SK-N-SH treated with all-trans-retinoic acid at 6 μM for 48 hours (cell line): ENCODE results near the gene TMEM132D.

ENCODE experiments used
- ATAC-seq: fragments of 200-7000 bp; cut with Tn5 transposase; 3 replicates; pipeline ENCODE4 v1.9.1; 2020; ENCODE audit warnings: mild to moderate bottlenecking, moderate library complexity
- BACH2 ChIP-seq: fragments of 250-450 bp; sonication (Bioruptor Pico); IDR thresholded peaks from 2 replicates; pipeline ENCODE4 v1.9.0; 2021; ENCODE audit warnings: mild to moderate bottlenecking, borderline replicate concordance
- CREB5 ChIP-seq: fragments of 250-450 bp; sonication (Bioruptor Pico); IDR thresholded peaks from 2 replicates; pipeline ENCODE4 v1.5.1; 2020; ENCODE audit warnings: low read depth, mild to moderate bottlenecking, moderate library complexity
- CSDC2 ChIP-seq: fragments of 250-450 bp; sonication (Bioruptor Pico); IDR thresholded peaks from 2 replicates; pipeline ENCODE4 v1.5.0; 2020; ENCODE audit warnings: mild to moderate bottlenecking, moderate library complexity
- CSRNP3 ChIP-seq: fragments of 250-450 bp; sonication (Bioruptor Pico); IDR thresholded peaks from 2 replicates; pipeline ENCODE4 v1.5.1; 2021; ENCODE audit warnings: mild to moderate bottlenecking, moderate library complexity
- ESRRG ChIP-seq: fragments of 250-450 bp; sonication (Bioruptor Pico); IDR thresholded peaks from 2 replicates; pipeline ENCODE4 v1.6.1; 2021; ENCODE audit warnings: mild to moderate bottlenecking
- GLIS3 ChIP-seq: fragments of 250-450 bp; sonication (Bioruptor Pico); IDR thresholded peaks from 2 replicates; pipeline ENCODE4 v1.5.0; 2020; ENCODE audit warnings: mild to moderate bottlenecking, moderate library complexity
- ISL1 ChIP-seq: fragments of 250-450 bp; sonication (Bioruptor Pico); IDR thresholded peaks from 2 replicates; pipeline ENCODE4 v2.1.2; 2022; ENCODE audit warnings: mild to moderate bottlenecking, moderate library complexity
- OSR1 ChIP-seq: fragments of 250-450 bp; sonication (Bioruptor Pico); IDR thresholded peaks from 2 replicates; pipeline ENCODE4 v1.8.0; 2022; ENCODE audit warnings: moderate library complexity, mild to moderate bottlenecking, inconsistent platforms
- PATZ1 ChIP-seq: fragments of 250-450 bp; sonication (Bioruptor Pico); IDR thresholded peaks from 2 replicates; pipeline ENCODE4 v1.8.0; 2020; ENCODE audit warnings: mild to moderate bottlenecking, moderate library complexity, borderline replicate concordance
- POU6F1 ChIP-seq: fragments of 250-450 bp; sonication (Bioruptor Pico); IDR thresholded peaks from 2 replicates; pipeline ENCODE4 v1.8.0; 2021; ENCODE audit warnings: low read depth, mild to moderate bottlenecking, moderate library complexity, borderline replicate concordance
- SNAI2 ChIP-seq: fragments of 250-450 bp; sonication (Bioruptor Pico); IDR thresholded peaks from 2 replicates; pipeline ENCODE4 v1.5.0; 2020; ENCODE audit warnings: mild to moderate bottlenecking, moderate library complexity
- TSHZ2 ChIP-seq: fragments of 250-450 bp; sonication (Bioruptor Pico); IDR thresholded peaks from 2 replicates; pipeline ENCODE4 v1.5.0; 2020; ENCODE audit warnings: mild to moderate bottlenecking, moderate library complexity
- ZC3H10 ChIP-seq: fragments of 250-450 bp; sonication (Bioruptor Pico); IDR thresholded peaks from 2 replicates; pipeline ENCODE4 v1.5.1; 2021; ENCODE audit warnings: mild to moderate bottlenecking, moderate library complexity
- ZFP3 ChIP-seq: fragments of 250-450 bp; sonication (Bioruptor Pico); IDR thresholded peaks from 2 replicates; pipeline ENCODE4 v1.5.0; 2020; ENCODE audit warnings: mild to moderate bottlenecking, moderate library complexity
- ZFP30 ChIP-seq: fragments of 450-650 bp; formaldehyde crosslinking; IDR thresholded peaks from 2 replicates; pipeline ENCODE4 v1.5.0; 2022; ENCODE audit warnings: mild to moderate bottlenecking, moderate library complexity
- ZNF565 ChIP-seq: fragments of 450-650 bp; formaldehyde crosslinking; conservative IDR thresholded peaks from 2 replicates; pipeline ENCODE4 v1.5.0; 2020; ENCODE audit warnings: low read depth, mild to moderate bottlenecking, moderate library complexity
- ZNF70 ChIP-seq: fragments of 450-650 bp; formaldehyde crosslinking; IDR thresholded peaks from 2 replicates; pipeline ENCODE4 v1.5.0; 2020; ENCODE audit warnings: mild to moderate bottlenecking, moderate library complexity

TMEM132D gene

DNA sequence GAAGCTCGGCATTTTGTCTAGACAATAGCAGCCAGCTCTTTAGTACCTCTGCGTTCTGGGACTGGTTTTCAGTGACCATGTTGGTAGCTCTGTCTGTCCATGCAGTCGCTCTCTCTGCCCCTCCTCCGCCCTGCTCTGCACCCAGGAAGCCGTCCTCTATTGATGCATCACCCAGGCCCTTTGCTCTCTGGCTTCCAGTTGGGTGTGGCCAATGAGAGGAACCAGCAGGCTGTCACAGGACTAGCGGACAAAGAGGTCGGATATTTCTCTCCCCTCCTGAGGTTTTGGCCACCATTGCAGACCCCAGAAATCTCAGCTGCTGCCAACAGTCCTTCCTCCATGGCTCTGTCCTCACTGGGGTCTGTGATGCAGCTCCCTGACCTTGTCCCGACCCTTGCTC is 180.6 kb downstream of the TMEM132D start:
- no peak for ATAC-seq

GRCh38 chr12:129720618-129721017 is 183.2 kb downstream of the TMEM132D start:
- ATAC-seq, result no peak
- TF ChIP-seq PATZ1 (CRISPR knock-in tag) (no peak), BACH2 (CRISPR knock-in tag) (no peak), ISL1 (no peak), ZNF70 (no peak), TSHZ2 (no peak), ESRRG (CRISPR knock-in tag) (no peak), ZNF565 (CRISPR knock-in tag) (no peak), GLIS3 (CRISPR knock-in tag) (no peak), POU6F1 (no peak), CREB5 (CRISPR knock-in tag) (no peak), CSDC2 (no peak), SNAI2 (CRISPR knock-in tag) (no peak), ZC3H10 (CRISPR knock-in tag) (no peak)

More for the DNA sequence above, 180.6 kb downstream of the TMEM132D start:
- no peak for TF ChIP-seq TSHZ2
- no peak for TF ChIP-seq ZFP3
- TF ChIP-seq ZFP30 (CRISPR knock-in tag), result no peak
- TF ChIP-seq OSR1 (CRISPR knock-in tag), result no peak
- TF ChIP-seq ZNF70, result no peak
- no peak for TF ChIP-seq POU6F1
- no peak for TF ChIP-seq ZNF565 (CRISPR knock-in tag)
- no peak for TF ChIP-seq CSRNP3 (CRISPR knock-in tag)
- TF ChIP-seq CSDC2, result no peak
- TF ChIP-seq SNAI2 (CRISPR knock-in tag), result no peak
